ENCODE measurements around the gene KLF3. TPM values are rescaled to one million over a fixed set of nuclear protein-coding genes. Genes with fewer than 3 reads are reported as not detected.
A peak's percentile ranks its signal among the peaks of the same experiment; 100 is the strongest.

The KLF3 gene
- total RNA-seq, 1 donor from 2014 or later: 26.8 TPM

DNA sequence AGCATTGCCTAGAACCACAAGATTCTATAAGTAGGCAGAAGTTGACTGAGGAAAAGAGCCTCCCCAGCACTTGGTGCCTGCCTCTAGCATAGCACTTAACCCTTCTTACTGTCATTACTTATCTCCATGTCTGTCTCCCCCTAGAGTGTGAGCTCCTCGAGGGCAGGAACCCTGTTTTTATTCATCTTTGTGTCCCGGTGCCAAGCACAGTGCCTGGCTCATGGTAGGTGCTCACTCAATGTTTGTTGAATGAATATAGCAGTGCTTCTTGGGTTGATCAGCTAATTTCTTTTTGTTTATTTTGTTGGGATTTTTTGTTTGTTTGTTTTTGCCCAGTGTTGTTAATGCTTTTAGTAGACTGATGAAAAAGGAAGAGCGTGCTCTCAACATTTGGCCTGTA lies 30.3 kb downstream of the KLF3 start:
- DNase-seq (ENCODE audit: low read depth in 2 of 2): no peak

DNA sequence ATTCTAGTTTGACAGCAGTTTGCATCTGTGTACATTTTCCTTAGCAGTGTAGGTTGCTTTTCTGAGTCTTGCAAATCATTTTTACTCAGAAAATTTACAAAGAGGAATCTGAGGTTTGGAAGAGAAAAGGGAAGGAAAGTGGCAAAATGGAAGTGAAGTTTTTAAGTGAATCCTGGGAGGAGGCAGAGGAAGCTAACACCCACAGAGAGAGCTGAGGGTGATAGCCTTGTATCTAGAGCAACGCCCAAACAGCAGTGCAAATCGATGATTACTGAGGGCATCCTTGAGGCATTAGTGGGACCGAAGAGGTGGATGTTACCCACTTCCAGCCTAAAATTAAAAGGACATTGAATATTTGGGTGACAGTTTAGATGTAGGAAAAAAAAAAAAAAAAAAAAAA lies 31.8 kb downstream of the KLF3 start:
- no peak for DNase-seq (ENCODE audit: low read depth in 2 of 2)

DNA sequence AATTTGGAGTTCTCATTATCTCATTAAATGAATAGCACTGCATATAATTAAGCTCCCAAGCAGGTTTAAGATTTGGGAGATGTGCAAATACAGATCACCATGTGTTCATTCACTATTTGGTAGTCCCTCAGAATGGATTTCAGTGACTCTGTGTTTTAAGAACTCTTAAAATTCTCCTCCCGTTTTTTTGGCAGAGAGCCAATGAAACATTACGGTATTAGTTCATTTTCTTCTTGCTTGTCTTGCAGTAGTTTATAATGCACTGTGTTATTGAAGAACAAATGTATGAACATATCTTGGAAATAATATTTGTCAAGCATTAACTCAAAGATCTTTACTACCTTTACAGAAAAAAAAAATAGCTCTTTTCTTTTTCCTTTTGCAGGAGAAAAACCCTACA lies 32.7 kb downstream of the KLF3 start:
- no peak for DNase-seq (ENCODE audit: low read depth in 2 of 2)

DNA sequence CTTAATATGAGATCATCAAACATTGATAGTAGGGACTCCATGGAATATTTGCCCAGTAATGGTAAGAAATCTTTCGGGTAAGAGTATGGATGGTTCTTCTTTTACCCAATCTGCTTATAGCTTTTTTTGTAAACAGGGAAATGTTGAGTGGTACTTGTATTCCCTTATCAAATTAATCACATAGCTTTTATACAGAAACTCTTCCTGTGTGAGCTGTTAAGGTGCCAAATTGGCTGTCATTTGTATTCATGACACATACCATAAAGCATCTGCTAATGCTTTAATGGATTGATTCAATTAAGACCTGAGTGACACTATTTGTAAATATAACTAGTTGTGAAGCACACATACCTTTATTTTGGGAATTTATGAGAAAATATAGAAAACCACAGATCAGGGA lies 34.2 kb downstream of the KLF3 start:
- DNase-seq (ENCODE audit: low read depth in 2 of 2): no peak

DNA sequence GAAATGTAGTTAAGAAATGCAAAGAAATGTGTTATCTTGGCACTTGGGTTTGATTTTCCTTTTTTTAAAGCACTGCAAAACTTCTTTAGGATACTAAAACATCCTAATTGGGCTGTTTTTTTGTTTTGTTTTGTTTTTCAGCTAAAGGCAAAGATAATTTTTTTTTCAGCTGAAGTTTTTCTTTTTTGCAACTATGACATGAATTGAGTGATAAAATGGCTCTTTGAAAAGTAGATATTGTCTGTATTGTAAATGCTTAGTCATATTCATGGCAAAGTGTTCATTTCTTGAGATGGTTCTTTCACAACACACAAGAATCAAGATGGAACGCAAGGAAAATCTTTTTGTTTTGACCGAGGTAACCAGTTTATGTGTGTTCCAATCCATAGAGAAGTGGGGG lies 35.1 kb downstream of the KLF3 start:
- no peak for DNase-seq (ENCODE audit: low read depth in 2 of 2)

DNA sequence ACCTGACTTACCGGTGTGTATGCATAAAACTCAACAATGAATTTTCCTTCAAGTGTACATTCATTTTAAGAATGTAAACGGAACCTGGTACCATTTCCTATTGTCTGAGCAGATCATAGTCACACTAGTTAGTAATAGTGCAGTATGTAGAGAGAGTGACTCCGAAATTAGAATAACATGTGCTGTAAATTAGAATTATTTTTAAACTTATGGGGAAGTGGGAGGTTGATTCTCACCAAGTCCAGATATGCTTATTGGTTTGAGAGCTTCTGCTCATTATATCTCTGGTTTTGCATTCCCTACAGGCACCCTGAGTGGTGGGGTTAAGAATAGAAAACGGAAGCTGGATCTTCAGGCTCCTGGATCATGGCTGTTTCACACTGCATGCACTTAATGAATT lies 39.6 kb downstream of the KLF3 start:
- DNase-seq (ENCODE audit: low read depth in 2 of 2): no peak

DNA sequence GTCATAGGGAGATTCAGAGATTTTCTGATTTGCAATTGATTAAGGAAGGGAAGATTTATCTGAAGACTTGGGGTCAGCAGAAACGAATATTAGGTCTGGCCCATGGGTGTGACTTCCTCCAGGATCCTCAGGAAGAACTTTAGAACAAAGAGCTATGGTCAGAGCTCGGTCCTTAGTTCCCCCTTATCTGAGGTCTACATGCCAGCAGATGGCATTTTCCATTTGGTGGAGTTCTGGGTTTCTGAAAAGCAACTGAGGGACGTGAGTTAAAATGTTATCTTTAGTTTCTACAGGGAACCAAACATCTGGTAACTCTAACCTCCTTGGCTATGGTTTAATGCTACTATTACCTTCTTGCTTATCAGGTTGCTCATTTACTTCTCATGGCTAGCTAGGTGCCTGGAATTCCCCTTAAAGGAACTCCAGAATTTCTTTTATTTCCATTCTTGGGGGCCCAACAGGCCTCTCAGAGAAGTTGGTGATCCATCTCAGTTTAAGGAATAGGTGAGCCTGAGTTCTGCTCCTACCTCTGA lies 40.7 kb downstream of the KLF3 start:
- no peak for DNase-seq (ENCODE audit: low read depth in 2 of 2)

DNA sequence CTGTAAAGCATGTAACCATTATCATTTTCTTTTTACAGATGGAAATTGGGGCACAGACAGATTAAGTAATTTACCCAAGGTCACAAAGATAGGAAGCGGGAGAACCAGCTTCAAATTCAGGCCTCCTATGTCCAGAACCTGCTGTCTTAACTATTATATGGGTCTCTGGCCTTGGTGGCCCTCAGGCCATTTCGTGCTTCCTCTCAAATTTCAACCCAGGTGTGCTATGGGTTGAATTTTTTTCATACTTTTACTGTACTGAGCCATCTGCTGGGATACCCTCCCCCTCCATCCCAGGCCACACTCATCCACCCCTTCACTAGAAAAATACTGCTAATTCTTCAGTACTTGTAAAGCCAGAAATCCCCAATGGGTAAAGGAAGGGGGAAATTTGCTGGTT lies 42.3 kb downstream of the KLF3 start:
- no peak for DNase-seq (ENCODE audit: low read depth in 2 of 2)

DNA sequence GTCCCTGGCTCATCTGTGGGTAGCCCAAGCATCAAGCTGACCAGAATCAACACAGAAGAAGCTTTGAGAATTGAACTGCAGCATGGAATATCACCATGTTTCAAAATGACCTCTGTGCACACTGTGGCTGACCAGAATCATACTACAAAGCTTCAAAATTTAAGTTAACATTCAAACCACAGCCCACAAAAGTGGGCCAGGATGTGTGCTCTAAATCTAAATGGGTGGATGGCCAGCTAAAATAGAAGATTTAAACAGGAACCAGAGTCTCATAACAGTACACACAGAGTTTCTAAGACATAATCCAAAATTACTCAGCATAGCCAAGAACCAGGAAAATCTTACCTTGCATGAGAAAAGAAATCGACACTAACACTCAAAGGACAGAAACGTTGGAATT lies 46.1 kb downstream of the KLF3 start:
- DNase-seq (ENCODE audit: low read depth in 2 of 2): no peak

DNA sequence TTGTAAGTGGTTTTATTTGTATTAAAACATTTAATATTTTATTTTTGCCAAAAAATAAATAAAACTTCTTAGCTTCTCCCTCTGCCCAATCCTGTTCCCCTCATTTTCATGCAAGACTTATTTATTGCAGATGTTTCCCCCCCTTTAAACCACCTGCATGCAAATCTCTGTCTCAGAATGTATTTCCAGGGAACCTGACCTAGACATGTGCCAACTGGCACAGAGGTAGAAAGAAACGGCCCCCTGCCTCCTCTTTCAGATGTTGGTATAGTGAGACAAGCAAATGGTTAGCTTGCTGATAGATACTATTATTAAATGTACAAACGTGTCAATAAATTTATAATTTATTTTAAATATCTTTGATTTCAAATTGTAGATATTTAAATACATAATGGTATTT lies 47.1 kb downstream of the KLF3 start:
- DNase-seq (ENCODE audit: low read depth in 2 of 2): no peak

DNA sequence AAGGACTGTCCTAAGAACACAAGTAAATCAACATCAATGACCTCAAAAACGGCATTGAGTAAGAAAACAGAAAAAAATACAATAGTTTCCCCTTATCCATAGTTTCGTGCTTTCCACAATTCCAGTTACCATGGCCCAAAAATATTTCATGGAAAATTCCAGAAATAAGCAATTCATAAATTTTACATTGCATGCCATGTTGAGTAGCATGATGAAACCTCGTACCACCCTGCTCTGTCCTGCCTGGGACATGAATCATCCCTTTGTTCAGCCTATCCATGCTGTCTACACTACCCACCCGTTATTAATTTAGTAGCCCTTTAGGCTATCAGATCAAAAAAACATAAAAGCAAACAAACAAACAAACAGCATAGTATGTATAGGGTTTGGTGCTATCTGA lies 51.1 kb downstream of the KLF3 start:
- DNase-seq (ENCODE audit: low read depth in 2 of 2): no peak

DNA sequence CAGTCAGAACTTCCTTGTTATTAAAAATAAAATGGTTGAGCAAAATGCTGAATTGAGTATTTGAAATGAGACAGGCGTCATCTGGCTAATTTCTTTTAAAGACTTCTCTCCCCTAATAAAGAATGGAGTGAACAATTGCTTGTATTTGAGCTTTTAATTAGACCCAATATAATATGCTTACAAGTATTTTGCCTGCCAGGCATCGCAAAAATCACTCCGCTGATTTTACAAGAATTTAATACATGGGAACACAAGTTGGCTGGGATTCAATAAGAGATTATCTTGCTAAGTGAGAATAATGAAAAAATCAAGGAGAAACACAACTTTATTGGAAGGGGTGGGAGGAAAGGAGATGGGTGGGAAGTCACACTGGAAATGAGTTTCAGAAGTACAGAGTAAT lies 52.3 kb downstream of the KLF3 start:
- no peak for DNase-seq (ENCODE audit: low read depth in 2 of 2)

DNA sequence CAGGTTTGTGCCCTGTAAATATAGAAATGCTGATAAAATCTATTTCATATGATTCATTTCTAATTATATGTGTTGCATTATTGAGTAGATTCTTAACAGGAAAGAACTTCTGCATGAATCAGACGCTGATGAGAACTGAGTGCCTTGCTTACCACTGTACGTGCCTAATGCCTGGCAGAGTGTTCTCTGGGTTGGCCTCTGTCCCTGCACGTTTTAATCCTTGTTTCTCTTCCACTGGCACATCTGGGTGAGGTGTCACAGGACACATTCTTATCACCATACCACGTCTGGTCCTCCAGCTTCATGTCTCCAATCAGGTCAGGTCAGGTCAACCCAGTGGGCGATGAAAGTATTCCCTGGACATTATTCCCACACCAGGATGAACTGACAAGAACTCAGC lies 53.6 kb downstream of the KLF3 start:
- DNase-seq (ENCODE audit: low read depth in 2 of 2): peak; percentile 83 to 89

DNA sequence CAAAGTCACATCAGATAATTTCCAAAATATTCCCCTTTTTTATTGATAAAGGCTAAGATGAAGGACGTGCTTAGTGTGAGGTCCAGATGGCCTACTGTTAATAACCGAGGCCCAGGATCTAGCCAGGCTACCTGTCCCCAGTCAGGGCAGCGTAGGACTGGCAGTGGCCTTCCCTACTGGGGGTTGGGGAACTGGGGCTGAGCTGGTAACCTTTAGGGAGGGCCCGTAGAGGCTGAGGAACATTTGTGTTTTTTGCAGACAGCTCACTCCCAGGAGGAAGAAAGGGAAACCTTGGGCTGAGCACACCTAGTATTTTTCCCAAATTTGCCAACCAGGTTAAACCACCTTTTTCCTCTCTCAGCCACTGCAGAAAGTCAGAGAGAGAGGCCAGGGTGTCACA lies 59.1 kb downstream of the KLF3 start:
- DNase-seq (ENCODE audit: low read depth in 2 of 2): no peak

DNA sequence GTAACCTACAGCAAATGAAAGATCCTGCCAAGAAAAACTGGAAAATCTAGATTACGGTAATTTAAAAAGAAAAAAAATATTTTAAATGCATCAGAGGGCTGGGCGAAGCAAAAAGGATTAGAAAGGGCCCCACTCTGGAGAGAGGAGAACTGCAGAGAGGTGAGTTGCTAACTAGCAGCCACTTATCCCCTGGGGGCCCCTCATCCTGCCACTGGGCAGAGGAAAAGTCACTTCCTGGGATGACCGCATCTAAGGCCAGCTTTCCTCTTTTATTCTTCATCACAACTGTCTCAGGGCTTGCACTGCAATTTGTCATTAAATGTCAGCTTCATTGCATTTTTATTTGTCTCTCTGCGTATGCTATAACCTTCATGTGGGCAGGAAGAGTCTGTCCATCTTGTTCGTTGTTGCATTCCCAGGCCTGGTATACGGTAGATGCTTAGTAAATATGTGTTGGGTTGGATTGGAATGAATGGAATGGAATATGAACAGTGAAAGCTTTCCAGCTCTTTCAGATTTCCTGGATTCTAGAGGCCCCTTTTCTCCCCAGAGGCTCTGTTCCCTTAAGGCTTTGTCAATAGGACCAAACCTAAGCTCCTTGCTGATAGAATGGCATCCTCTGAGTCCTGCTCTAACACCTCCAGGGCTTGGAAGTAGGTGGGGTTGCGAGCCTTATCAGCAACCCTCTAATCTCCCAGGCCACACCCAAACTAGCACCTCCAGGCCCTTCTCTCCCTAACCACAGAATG lies 59.9 kb downstream of the KLF3 start:
- peak in 1 of 2 donors; percentile 37 for DNase-seq (ENCODE audit: low read depth in 2 of 2)

DNA sequence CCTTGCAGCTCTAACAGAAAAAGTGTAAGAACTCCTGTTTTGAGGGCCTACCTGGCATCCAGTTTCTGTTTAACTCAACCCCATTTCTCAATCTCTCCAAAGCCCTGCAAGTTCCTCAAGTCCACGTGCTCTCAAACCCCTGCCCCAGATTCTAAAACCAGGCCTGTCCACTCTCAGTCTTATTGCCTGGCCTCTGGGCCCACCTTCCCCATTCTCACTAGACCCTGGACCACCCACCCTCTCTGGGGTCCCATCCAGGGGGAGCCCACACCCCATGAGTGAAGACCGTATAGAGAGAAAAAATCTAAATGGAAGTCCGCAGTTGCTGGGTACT lies 60.4 kb downstream of the KLF3 start:
- no peak for DNase-seq (ENCODE audit: low read depth in 2 of 2)

DNA sequence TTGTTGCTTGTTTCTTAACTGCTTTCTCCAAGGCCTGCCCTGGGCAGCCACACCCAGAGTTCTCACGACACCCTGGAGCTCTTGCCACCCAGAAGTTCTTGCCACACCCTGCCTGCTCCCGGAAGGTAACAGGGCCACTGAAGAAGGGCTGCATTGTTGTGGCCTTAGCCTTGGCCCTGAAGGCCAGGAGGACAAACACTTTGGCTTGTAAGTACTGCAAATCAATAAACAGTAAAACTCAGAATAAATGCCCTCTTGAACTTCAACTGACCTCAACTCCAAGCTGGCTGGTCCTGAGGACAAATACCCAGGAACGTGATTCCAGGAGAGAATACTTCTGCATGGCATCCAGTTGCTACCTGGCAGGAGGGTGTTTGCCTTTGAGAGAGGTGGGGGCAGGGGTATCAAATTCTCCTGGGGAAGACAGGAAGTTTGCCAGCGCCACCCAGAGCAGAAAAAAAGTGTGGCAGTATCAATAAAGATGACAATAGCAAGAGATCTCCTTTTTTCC lies 64.7 kb downstream of the KLF3 start:
- DNase-seq (ENCODE audit: low read depth in 2 of 2): no peak

DNA sequence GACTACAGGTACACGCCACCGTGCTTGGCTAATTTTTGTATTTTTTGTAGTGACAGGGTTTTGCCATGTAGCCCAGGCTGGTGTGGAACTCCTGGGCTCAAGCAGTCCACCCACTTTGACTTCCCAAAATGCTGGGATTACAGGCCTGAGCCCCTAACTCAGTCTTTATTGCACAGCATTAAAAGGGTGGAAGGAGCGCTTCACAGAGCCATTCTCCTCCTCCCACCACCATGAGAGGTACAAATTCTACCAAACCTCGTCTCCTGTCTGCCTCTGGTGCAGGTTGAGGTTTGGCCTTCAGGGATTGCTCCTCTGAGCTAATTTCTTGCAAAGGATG lies 66.5 kb downstream of the KLF3 start:
- DNase-seq (ENCODE audit: low read depth in 2 of 2): no peak

DNA sequence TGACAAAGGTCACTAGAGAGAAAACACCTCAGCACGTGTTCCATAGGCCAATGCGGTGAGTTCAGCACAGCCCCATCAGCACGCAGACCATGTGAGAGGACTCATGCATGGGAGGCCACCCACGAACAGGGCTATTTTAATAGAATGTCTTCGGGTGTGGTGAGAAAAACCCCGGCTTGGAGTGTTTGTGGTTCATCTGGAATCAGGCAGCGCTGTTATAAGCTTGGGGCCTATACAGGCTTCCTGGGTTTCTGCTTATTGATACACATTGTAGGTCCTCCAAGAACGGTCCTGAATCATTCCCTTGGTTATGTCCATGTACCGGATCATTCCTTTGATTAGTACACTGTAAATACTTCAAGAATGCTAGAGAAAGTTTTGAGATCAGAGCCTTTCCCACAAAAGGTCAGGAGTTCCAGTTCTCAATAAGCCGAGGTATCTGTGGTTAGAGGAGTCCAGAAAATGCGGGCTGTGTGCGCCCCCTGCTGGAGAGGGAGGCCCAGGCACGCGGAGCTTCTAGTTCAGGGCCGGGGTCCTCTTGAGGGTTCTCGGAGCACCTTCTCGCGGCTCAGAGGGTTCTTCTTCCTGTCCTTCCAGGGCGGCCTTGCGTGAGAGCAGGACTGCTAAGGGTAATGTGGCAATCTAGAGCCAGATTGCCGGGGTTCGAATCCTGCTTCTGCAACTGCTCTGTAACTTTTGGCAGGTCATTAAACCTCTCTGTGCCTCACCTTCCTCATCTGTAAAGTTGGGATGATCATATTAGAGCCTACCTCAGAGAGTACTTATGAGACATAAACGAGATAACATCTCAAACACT lies 67.0 kb downstream of the KLF3 start:
- DNase-seq (ENCODE audit: low read depth in 2 of 2): peak; percentile 77 to 78

DNA sequence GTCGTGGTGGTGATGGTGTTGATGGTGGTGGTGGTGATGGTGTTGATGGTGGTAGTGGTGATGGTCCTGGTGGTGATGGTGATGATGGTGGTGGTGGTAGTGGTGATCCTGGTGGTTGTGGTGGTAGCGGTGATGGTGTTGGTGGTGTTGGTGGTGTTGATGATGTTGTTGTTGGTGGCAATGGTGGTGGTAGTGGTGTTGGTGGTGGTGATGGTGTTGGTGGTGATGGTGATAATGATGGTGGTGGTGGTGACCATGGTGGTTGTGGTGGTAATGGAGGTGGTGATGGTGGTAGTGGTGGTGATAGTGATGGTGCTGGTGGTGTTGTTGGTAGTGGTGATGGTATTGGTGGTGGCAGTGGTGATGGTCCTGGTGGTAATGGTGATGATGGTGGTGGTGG lies 69.7 kb downstream of the KLF3 start:
- DNase-seq (ENCODE audit: low read depth in 2 of 2): no peak

DNA sequence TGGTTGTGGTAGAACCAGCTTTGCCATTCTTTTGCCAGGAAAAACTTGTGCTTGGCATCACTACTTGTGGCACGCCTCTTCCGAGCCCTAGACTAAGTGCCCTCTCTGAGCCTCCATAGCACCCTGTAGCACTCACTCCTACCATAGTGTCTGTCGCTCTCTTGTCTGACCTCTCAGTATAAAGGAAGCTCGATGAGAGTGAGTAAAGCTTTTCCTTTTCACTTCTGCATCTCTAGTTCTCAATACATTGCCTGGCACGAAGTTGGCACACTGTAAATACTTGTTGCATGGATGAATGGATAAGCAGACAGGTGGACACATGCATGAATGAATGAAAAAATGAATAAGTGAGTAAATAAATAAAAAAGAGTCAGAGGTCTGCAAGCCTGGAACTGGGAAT lies 70.4 kb downstream of the KLF3 start:
- DNase-seq (ENCODE audit: low read depth in 2 of 2): no peak

DNA sequence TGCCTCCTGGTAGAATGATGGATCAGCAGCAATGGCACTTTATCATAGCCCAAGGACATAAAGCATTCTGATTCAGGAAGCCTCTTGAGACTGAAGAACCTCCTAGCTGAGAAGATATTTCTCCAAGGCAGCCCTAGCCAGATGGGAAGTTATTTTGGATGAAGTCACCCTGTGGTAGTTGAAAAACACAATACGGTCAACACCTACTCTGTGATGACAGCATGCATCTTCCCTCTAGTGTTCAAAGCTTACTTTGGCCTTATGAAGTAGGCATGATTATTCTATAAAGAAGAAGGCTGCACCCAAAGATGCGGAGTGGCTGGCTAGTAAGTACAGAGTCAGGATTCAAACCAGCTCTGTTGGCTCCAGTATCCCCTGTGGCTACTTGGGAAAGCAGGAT lies 70.9 kb downstream of the KLF3 start:
- no peak for DNase-seq (ENCODE audit: low read depth in 2 of 2)

DNA sequence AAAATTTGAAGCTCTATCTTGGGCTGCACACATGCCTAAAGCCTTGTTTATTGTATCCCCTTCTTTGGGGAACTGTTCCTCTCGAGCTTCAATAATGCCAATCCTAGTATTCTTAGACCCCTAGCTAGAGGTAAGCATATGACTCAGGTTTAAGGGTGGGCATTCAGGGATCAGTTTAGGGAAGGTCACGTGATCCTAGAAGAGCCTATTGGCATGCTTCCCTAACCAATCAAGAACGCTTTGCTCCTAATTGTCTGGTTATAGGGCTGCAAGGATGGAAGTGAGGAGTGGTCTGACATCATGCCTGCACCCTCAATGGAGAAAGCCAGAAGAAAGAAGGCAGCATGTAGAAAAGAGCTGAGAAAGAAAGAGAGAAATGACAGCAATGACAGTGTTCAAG lies 71.9 kb downstream of the KLF3 start:
- DNase-seq (ENCODE audit: low read depth in 2 of 2): no peak

Measured in lung microvascular endothelial cell (primary cell).